ENCODE data around the gene COQ10A. TPM values are rescaled to one million over a fixed set of nuclear protein-coding genes. Genes with fewer than 3 reads are reported as not detected.

Gene COQ10A
- total and polyA plus RNA-seq, 2 of the 13 experiments (the other 11 are each of a cell fraction or from before 2014, with no cell fraction given), result 21.0 to 37.3 TPM

DNA sequence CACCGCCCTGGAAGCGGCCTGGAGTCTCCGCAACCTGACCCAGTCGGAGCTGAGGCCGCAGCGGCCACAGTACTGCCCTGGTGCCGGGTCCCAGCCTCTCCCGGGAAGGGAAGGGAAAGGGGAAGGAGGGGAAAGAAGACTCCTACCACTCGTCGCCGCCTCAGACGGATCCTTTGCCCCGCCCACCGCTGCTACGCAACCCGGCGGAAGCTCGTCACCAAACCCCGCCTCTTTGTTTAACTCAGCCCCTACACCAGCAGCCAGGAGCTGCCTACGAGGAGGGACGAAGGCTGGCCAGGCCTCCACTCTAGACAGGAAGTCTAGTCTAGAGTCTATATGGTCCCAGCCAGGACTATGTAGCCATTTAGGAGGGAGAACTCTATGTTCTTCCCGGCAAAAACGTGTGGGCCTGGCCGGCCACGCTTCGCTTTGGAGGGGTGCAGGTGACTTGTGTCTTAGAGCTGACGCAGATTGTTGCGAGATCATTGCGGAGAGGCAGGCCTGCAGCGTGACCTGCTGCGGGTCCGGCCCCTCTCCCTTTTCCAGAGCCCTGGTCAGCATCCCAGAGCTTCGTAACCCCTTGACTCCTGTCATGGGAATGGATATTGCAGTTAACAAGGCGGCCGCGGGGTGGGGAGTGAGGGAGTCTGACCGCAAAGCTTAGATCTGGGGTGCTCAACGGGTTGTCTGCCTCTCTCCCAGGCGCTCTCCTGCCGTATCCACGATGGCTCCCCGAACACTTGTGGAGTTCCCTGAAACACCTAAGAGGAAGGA lies 44.8 kb upstream of the COQ10A start, which contains the start of gene RNF41 (continued):
- peak; percentile 68; the same call in 1 of the 2 replicates for TF ChIP-seq PHF20 (CRISPR knock-in tag; IDR thresholded peaks at IDR 0.05)
- TF ChIP-seq HNF1B (CRISPR knock-in tag; IDR thresholded peaks at IDR 0.05), result peak; percentile 70
- TF ChIP-seq PREB (CRISPR knock-in tag; IDR thresholded peaks at IDR 0.05), result no peak
- no peak for TF ChIP-seq SNAI1 (CRISPR knock-in tag; IDR thresholded peaks at IDR 0.05; ENCODE audit: borderline replicate concordance)
- TF ChIP-seq SP4 (CRISPR knock-in tag; IDR thresholded peaks at IDR 0.05), result peak; percentile 80
- no peak for TF ChIP-seq ZMAT5 (CRISPR knock-in tag; IDR thresholded peaks at IDR 0.05; ENCODE audit: borderline replicate concordance, low read depth)
- TF ChIP-seq HNRNPK (IDR thresholded peaks at IDR 0.05; ENCODE audit: low read depth, low read length, poor library complexity, severe bottlenecking), result peak; percentile 87
- TF ChIP-seq SATB2 (CRISPR knock-in tag; IDR thresholded peaks at IDR 0.05), result 0 out of 2 replicates have a peak, but pooled peaks have one; percentile 70
- TF ChIP-seq LCORL (IDR thresholded peaks at IDR 0.05), result no peak
- peak; percentile 52; the same call in 1 of the 2 replicates for TF ChIP-seq LCORL (CRISPR knock-in tag; IDR thresholded peaks at IDR 0.05)
- TF ChIP-seq ZNF552 (CRISPR knock-in tag; IDR thresholded peaks at IDR 0.05; ENCODE audit: borderline replicate concordance), result no peak
- TF ChIP-seq CAMTA2 (CRISPR knock-in tag; IDR thresholded peaks at IDR 0.05; ENCODE audit: borderline replicate concordance), result no peak
- TF ChIP-seq, protein P1, sequence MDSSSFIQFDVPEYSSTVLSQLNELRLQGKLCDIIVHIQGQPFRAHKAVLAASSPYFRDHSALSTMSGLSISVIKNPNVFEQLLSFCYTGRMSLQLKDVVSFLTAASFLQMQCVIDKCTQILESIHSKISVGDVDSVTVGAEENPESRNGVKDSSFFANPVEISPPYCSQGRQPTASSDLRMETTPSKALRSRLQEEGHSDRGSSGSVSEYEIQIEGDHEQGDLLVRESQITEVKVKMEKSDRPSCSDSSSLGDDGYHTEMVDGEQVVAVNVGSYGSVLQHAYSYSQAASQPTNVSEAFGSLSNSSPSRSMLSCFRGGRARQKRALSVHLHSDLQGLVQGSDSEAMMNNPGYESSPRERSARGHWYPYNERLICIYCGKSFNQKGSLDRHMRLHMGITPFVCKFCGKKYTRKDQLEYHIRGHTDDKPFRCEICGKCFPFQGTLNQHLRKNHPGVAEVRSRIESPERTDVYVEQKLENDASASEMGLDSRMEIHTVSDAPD (CRISPR knock-in tag; IDR thresholded peaks at IDR 0.05), result no peak
- TF ChIP-seq FOXC1 (CRISPR knock-in tag; IDR thresholded peaks at IDR 0.05; ENCODE audit: borderline replicate concordance), result peak; percentile 82; the same call in 1 of the 2 replicates
- TF ChIP-seq ZNF713 (CRISPR knock-in tag; IDR thresholded peaks at IDR 0.05), result no peak; the same call in 1 of the 2 replicates
- TF ChIP-seq ZNF468 (CRISPR knock-in tag; IDR thresholded peaks at IDR 0.05), result no peak
- TF ChIP-seq NFE2 (CRISPR knock-in tag; IDR thresholded peaks at IDR 0.05), result no peak
- peak; percentile 90 for TF ChIP-seq HINFP (CRISPR knock-in tag; IDR thresholded peaks at IDR 0.05; ENCODE audit: low read depth)
- peak; percentile 82 for TF ChIP-seq ELF3 (CRISPR knock-in tag; IDR thresholded peaks at IDR 0.05)
- TF ChIP-seq, protein P2, sequence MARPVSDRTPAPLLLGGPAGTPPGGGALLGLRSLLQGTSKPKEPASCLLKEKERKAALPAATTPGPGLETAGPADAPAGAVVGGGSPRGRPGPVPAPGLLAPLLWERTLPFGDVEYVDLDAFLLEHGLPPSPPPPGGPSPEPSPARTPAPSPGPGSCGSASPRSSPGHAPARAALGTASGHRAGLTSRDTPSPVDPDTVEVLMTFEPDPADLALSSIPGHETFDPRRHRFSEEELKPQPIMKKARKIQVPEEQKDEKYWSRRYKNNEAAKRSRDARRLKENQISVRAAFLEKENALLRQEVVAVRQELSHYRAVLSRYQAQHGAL (CRISPR knock-in tag; IDR thresholded peaks at IDR 0.05; ENCODE audit: not compliant biosample characterization), result no peak
- peak; percentile 87; the same call in 1 of the 2 replicates for TF ChIP-seq ZNF556 (CRISPR knock-in tag; IDR thresholded peaks at IDR 0.05; ENCODE audit: borderline replicate concordance)
- no peak for TF ChIP-seq XBP1 (CRISPR knock-in tag; IDR thresholded peaks at IDR 0.05)

Measured in HepG2 (cell line).